WTC11 (cell line): ENCODE measurements around the gene ZMYND11. TPM values are rescaled to one million over a fixed set of nuclear protein-coding genes. Genes with fewer than 3 reads are reported as not detected.

ENCODE experiments used
- ATAC-seq: fragments of 200-7000 bp; cut with Tn5 transposase; 2 replicates; pipeline ENCODE4 v1.10.0; 2021; ENCODE audit warnings: mild to moderate bottlenecking, moderate library complexity
- CTCF ChIA-PET: fragments of 300-600 bp; sonication (Branson Sonifier 250); formaldehyde crosslinking; loops from one replicate; lab custom pipeline; 2021; ENCODE audit warnings: antibody characterized with exemption; lab: Charles Lee
- POLR2A ChIA-PET: fragments of 350-600 bp; sonication (Branson Sonifier 250); formaldehyde crosslinking; loops from one replicate; lab custom pipeline; 2021; ENCODE audit warnings: antibody characterized with exemption; lab: Charles Lee
- DNase-seq: peaks from one replicate; pipeline ENCODE4 v3.0.0; 2021; ENCODE audit warnings: low spot score
- H3K27ac Mint-ChIP-seq: 2 replicates; pipeline ENCODE4 v1.8.0; 2021; ENCODE audit warnings: mixed read lengths
- H3K27me3 Mint-ChIP-seq: 2 replicates; pipeline ENCODE4 v1.8.0; 2021; ENCODE audit warnings: low read depth, mild to moderate bottlenecking, moderate library complexity, mixed read lengths
- H3K36me3 Mint-ChIP-seq: 2 replicates; pipeline ENCODE4 v1.8.0; 2021; ENCODE audit warnings: mixed read lengths
- H3K4me1 Mint-ChIP-seq: 2 replicates; pipeline ENCODE4 v1.8.0; 2022; ENCODE audit warnings: mixed read lengths
- H3K4me3 Mint-ChIP-seq: 2 replicates; pipeline ENCODE4 v1.8.0; 2021; ENCODE audit warnings: mild to moderate bottlenecking, moderate library complexity, mixed read lengths
- H3K9me3 Mint-ChIP-seq: 2 replicates; pipeline ENCODE4 v1.8.0; 2021; ENCODE audit warnings: mixed read lengths
- CBFB ChIP-seq: sonication (generic); formaldehyde crosslinking; IDR thresholded peaks from 2 replicates; pipeline ENCODE4 v1.8.1; 2022; ENCODE audit warnings: mild to moderate bottlenecking, low read depth, missing genetic modification reagents
- ESRRA ChIP-seq: sonication (generic); formaldehyde crosslinking; IDR thresholded peaks from 2 replicates; pipeline ENCODE4 v1.8.1; 2022; ENCODE audit warnings: mild to moderate bottlenecking, missing genetic modification reagents, borderline replicate concordance
- FOXK1 ChIP-seq: sonication (generic); formaldehyde crosslinking; IDR thresholded peaks from 2 replicates; pipeline ENCODE4 v1.8.0; 2022; ENCODE audit warnings: mild to moderate bottlenecking, moderate library complexity, missing genetic modification reagents
- FOXP1 ChIP-seq: sonication (generic); formaldehyde crosslinking; IDR thresholded peaks from 2 replicates; pipeline ENCODE4 v1.8.0; 2022; ENCODE audit warnings: missing genetic modification reagents, mild to moderate bottlenecking, moderate library complexity, borderline replicate concordance
- MYBL2 ChIP-seq: sonication (generic); formaldehyde crosslinking; IDR thresholded peaks from 2 replicates; pipeline ENCODE4 v1.8.1; 2023; ENCODE audit warnings: mild to moderate bottlenecking, moderate library complexity, missing genetic modification reagents
- NR1H2 ChIP-seq: sonication (generic); formaldehyde crosslinking; IDR thresholded peaks from 2 replicates; pipeline ENCODE4 v1.9.0; 2021; ENCODE audit warnings: mild to moderate bottlenecking, moderate library complexity, missing genetic modification reagents
- OVOL2 ChIP-seq: fragments of 250-450 bp; sonication (Bioruptor Pico); IDR thresholded peaks from 2 replicates; pipeline ENCODE4 v1.9.0; 2021; ENCODE audit warnings: mild to moderate bottlenecking, borderline replicate concordance
- PRRX2 ChIP-seq: fragments of 250-450 bp; sonication (Bioruptor Pico); IDR thresholded peaks from 2 replicates; pipeline ENCODE4 v1.8.0; 2021; ENCODE audit warnings: mild to moderate bottlenecking
- RELA ChIP-seq: sonication (generic); formaldehyde crosslinking; IDR thresholded peaks from 2 replicates; pipeline ENCODE4 v1.8.1; 2022; ENCODE audit warnings: missing genetic modification reagents, mild to moderate bottlenecking, borderline replicate concordance
- SMAD4 ChIP-seq: sonication (generic); formaldehyde crosslinking; IDR thresholded peaks from 2 replicates; pipeline ENCODE4 v1.8.0; 2022; ENCODE audit warnings: mild to moderate bottlenecking, missing genetic modification reagents
- SOX15 ChIP-seq: fragments of 250-450 bp; sonication (Bioruptor Pico); IDR thresholded peaks from 2 replicates; pipeline ENCODE4 v1.9.0; 2021; ENCODE audit warnings: mild to moderate bottlenecking
- TCF7 ChIP-seq: sonication (generic); formaldehyde crosslinking; IDR thresholded peaks from 2 replicates; pipeline ENCODE4 v1.8.0; 2022; ENCODE audit warnings: mild to moderate bottlenecking, low read depth, missing genetic modification reagents, moderate library complexity
- ZMAT4 ChIP-seq: fragments of 250-450 bp; sonication (Bioruptor Pico); IDR thresholded peaks from 2 replicates; pipeline ENCODE4 v1.9.0; 2021; ENCODE audit warnings: mild to moderate bottlenecking
- ZNF121 ChIP-seq: sonication (generic); formaldehyde crosslinking; IDR thresholded peaks from 2 replicates; pipeline ENCODE4 v1.8.0; 2023; ENCODE audit warnings: missing genetic modification reagents
- ZNF138 ChIP-seq: sonication (generic); formaldehyde crosslinking; conservative IDR thresholded peaks from 2 replicates; pipeline ENCODE4 v1.8.1; 2022; ENCODE audit warnings: mild to moderate bottlenecking, moderate library complexity, missing genetic modification reagents
- ZNF219 ChIP-seq: sonication (generic); formaldehyde crosslinking; IDR thresholded peaks from 2 replicates; pipeline ENCODE4 v1.8.0; 2023; ENCODE audit warnings: missing genetic modification reagents, mild to moderate bottlenecking, borderline replicate concordance
- ZNF232 ChIP-seq: sonication (generic); formaldehyde crosslinking; IDR thresholded peaks from 2 replicates; pipeline ENCODE4 v1.8.0; 2022; ENCODE audit warnings: mild to moderate bottlenecking, missing genetic modification reagents
- ZNF423 ChIP-seq: fragments of 250-450 bp; sonication (Bioruptor Pico); IDR thresholded peaks from 2 replicates; pipeline ENCODE4 v2.1.2; 2022; ENCODE audit warnings: mild to moderate bottlenecking, moderate library complexity
- ZNF671 ChIP-seq: fragments of 250-450 bp; sonication (Bioruptor Pico); IDR thresholded peaks from 2 replicates; pipeline ENCODE4 v1.8.0; 2021; ENCODE audit warnings: mild to moderate bottlenecking
- total RNA-seq: library from RNA; stranded (reverse); gene quantifications from 3 replicates; pipeline ENCODE4 v1.2.3, GENCODE V29; 2021
- TF ChIP-seq, protein P1 (sequence below): sonication (generic); formaldehyde crosslinking; IDR thresholded peaks from 2 replicates; pipeline ENCODE4 v1.8.0; 2023; ENCODE audit warnings: missing genetic modification reagents
- TF ChIP-seq, protein P2 (sequence below): fragments of 250-450 bp; sonication (Bioruptor Pico); IDR thresholded peaks from 2 replicates; pipeline ENCODE4 v1.8.0; 2021; ENCODE audit warnings: mild to moderate bottlenecking
- TF ChIP-seq, protein P3 (sequence below): sonication (generic); formaldehyde crosslinking; IDR thresholded peaks from 2 replicates; pipeline ENCODE4 v1.8.0; 2022; ENCODE audit warnings: mild to moderate bottlenecking, missing genetic modification reagents
- TF ChIP-seq, protein P4 (sequence below): sonication (generic); formaldehyde crosslinking; IDR thresholded peaks from 2 replicates; pipeline ENCODE4 v1.8.0; 2022; ENCODE audit warnings: mild to moderate bottlenecking, missing genetic modification reagents
- TF ChIP-seq, protein P5 (sequence below): sonication (generic); formaldehyde crosslinking; IDR thresholded peaks from 2 replicates; pipeline ENCODE4 v1.8.1; 2023; ENCODE audit warnings: mild to moderate bottlenecking, missing genetic modification reagents, borderline replicate concordance

ZMYND11 gene
- total RNA-seq, 1 experiment from 2014 or later, result 22.3 TPM

GRCh38 chr10:247480-247879 lies 112.2 kb downstream of the ZMYND11 start:
- Mint-ChIP-seq H3K27ac (no peak overlapping the region), H3K4me1 (no peaks in the 10 kb centered on the region)
- TF ChIP-seq ZNF138 (CRISPR knock-in tag), result no peak
- TF ChIP-seq, protein P1, sequence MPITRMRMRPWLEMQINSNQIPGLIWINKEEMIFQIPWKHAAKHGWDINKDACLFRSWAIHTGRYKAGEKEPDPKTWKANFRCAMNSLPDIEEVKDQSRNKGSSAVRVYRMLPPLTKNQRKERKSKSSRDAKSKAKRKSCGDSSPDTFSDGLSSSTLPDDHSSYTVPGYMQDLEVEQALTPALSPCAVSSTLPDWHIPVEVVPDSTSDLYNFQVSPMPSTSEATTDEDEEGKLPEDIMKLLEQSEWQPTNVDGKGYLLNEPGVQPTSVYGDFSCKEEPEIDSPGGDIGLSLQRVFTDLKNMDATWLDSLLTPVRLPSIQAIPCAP, result no peak
- TF ChIP-seq FOXP1 (CRISPR knock-in tag), result no peak
- no peak for TF ChIP-seq ZNF671 (CRISPR knock-in tag)
- no peak for TF ChIP-seq ZNF219 (CRISPR knock-in tag)
- TF ChIP-seq, protein P2, sequence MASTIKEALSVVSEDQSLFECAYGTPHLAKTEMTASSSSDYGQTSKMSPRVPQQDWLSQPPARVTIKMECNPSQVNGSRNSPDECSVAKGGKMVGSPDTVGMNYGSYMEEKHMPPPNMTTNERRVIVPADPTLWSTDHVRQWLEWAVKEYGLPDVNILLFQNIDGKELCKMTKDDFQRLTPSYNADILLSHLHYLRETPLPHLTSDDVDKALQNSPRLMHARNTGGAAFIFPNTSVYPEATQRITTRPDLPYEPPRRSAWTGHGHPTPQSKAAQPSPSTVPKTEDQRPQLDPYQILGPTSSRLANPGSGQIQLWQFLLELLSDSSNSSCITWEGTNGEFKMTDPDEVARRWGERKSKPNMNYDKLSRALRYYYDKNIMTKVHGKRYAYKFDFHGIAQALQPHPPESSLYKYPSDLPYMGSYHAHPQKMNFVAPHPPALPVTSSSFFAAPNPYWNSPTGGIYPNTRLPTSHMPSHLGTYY (CRISPR knock-in tag), result no peak
- TF ChIP-seq PRRX2 (CRISPR knock-in tag), result no peak
- no peak for TF ChIP-seq SOX15
- no peak for TF ChIP-seq NR1H2 (CRISPR knock-in tag)
- no peak for TF ChIP-seq TCF7 (CRISPR knock-in tag)
- TF ChIP-seq ZNF121, result no peak
- no peak for TF ChIP-seq CBFB (CRISPR knock-in tag)
- no peak for TF ChIP-seq ZNF232 (CRISPR knock-in tag)
- TF ChIP-seq, all 79 proteins: peak for 0
- H3K27me3 Mint-ChIP-seq, result no peaks in the 10 kb centered on the region
- H3K36me3 Mint-ChIP-seq, result peaks cover 25% of the 10 kb centered on the region
- ChIA-PET POLR2A (interaction anchor here (0.6 kb wide), 1 partner anchor 61 kb away, joined by 8 read pairs; no protein-coding TSS in a partner anchor), CTCF (interaction anchor here (0.9 kb wide), 1 partner anchor 17 kb away, joined by 3 read pairs; no protein-coding TSS in a partner anchor)
- no peak for ATAC-seq
- no peak for DNase-seq
- H3K9me3 Mint-ChIP-seq, result no peaks in the 10 kb centered on the region
- no peak overlapping the region for H3K4me3 Mint-ChIP-seq

DNA sequence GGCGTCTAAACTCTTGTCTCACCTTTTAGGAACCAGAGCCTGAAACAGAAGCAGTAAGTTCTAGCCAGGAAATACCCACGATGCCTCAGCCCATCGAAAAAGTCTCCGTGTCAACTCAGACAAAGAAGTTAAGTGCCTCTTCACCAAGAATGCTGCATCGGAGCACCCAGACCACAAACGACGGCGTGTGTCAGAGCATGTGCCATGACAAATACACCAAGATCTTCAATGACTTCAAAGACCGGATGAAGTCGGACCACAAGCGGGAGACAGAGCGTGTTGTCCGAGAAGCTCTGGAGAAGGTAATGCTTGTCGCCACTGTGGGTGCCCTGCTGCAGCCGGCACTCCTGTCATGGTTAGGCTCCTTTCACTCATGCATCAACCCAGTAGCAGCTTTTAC lies 113.1 kb downstream of the ZMYND11 start:
- CTCF ChIA-PET, result no interaction called here
- no peaks in the 10 kb centered on the region for H3K27me3 Mint-ChIP-seq
- H3K4me3 Mint-ChIP-seq, result no peak overlapping the region
- TF ChIP-seq, protein P2 (CRISPR knock-in tag), result no peak
- TF ChIP-seq, all 79 proteins: peak for 0
- ATAC-seq, result no peak
- Mint-ChIP-seq H3K27ac (no peak overlapping the region; the same call in 1 of the 2 replicates), H3K9me3 (no peaks in the 10 kb centered on the region), H3K36me3 (peaks cover 25% of the 10 kb centered on the region), H3K4me1 (no peaks in the 10 kb centered on the region)
- no peak for DNase-seq
- POLR2A ChIA-PET, result no interaction called here

DNA sequence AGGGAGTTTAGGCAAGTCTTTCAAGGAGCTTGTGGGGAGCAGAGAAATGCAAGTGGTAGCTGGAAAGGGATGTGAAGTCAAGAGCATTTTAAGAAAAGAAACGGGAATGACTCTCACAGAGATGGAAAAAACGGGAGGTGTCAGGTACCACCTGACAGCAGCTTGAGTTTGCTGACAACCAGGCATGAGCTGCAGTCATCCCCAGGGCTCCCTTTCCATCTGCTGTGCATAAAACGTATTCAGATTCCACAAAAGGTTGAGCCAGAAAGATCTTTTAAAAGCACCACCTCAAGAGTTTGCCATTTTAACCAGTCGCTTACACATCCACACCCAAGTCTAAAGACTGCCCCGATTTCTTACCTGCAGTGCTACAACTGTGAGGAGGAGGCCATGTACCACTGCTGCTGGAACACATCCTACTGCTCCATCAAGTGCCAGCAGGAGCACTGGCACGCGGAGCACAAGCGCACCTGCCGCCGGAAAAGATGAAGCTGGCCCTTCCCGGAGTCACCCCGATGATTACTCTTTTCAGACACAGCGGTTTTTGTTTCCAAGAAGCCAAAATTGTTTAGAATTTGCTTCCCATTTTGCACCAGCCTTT lies 116.8 kb downstream of the ZMYND11 start:
- no peak overlapping the region for H3K27ac Mint-ChIP-seq
- H3K9me3 Mint-ChIP-seq, result no peaks in the 10 kb centered on the region
- CTCF ChIA-PET, result no interaction called here
- peaks cover 21% of the 10 kb centered on the region for H3K36me3 Mint-ChIP-seq
- no peaks in the 10 kb centered on the region for H3K27me3 Mint-ChIP-seq
- no peak for DNase-seq
- POLR2A ChIA-PET, result no interaction called here
- no peak for ATAC-seq
- no peak overlapping the region for H3K4me3 Mint-ChIP-seq
- no peaks in the 10 kb centered on the region for H3K4me1 Mint-ChIP-seq
- TF ChIP-seq SOX15 (no peak), ZMAT4 (CRISPR knock-in tag) (no peak), MYBL2 (CRISPR knock-in tag) (no peak), ZNF423 (CRISPR knock-in tag) (no peak), FOXK1 (CRISPR knock-in tag) (no peak), ZNF232 (CRISPR knock-in tag) (no peak), OVOL2 (no peak), ESRRA (CRISPR knock-in tag) (no peak), RELA (CRISPR knock-in tag) (no peak), SMAD4 (CRISPR knock-in tag) (no peak)
- TF ChIP-seq, protein P3, sequence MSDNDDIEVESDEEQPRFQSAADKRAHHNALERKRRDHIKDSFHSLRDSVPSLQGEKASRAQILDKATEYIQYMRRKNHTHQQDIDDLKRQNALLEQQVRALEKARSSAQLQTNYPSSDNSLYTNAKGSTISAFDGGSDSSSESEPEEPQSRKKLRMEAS, result no peak
- TF ChIP-seq, protein P4, sequence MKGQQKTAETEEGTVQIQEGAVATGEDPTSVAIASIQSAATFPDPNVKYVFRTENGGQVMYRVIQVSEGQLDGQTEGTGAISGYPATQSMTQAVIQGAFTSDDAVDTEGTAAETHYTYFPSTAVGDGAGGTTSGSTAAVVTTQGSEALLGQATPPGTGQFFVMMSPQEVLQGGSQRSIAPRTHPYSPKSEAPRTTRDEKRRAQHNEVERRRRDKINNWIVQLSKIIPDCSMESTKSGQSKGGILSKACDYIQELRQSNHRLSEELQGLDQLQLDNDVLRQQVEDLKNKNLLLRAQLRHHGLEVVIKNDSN (CRISPR knock-in tag), result no peak
- TF ChIP-seq, protein P5, sequence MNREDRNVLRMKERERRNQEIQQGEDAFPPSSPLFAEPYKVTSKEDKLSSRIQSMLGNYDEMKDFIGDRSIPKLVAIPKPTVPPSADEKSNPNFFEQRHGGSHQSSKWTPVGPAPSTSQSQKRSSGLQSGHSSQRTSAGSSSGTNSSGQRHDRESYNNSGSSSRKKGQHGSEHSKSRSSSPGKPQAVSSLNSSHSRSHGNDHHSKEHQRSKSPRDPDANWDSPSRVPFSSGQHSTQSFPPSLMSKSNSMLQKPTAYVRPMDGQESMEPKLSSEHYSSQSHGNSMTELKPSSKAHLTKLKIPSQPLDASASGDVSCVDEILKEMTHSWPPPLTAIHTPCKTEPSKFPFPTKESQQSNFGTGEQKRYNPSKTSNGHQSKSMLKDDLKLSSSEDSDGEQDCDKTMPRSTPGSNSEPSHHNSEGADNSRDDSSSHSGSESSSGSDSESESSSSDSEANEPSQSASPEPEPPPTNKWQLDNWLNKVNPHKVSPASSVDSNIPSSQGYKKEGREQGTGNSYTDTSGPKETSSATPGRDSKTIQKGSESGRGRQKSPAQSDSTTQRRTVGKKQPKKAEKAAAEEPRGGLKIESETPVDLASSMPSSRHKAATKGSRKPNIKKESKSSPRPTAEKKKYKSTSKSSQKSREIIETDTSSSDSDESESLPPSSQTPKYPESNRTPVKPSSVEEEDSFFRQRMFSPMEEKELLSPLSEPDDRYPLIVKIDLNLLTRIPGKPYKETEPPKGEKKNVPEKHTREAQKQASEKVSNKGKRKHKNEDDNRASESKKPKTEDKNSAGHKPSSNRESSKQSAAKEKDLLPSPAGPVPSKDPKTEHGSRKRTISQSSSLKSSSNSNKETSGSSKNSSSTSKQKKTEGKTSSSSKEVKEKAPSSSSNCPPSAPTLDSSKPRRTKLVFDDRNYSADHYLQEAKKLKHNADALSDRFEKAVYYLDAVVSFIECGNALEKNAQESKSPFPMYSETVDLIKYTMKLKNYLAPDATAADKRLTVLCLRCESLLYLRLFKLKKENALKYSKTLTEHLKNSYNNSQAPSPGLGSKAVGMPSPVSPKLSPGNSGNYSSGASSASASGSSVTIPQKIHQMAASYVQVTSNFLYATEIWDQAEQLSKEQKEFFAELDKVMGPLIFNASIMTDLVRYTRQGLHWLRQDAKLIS (CRISPR knock-in tag), result no peak
